T-helper 2 cell treated with Interferon-gamma antibody and Interleukin-4, amounts not matched to agents 5 μg/mL and 100 μg/mL, for 36 hours (primary cell): ENCODE data around the gene RTN4RL1.

Source experiments
- DNase-seq: peaks from one replicate; pipeline ENCODE4 v3.0.0; 2021; ENCODE audit warnings: low spot score
- H3K27ac Mint-ChIP-seq: one replicate; pipeline ENCODE4 v1.8.0; 2021; ENCODE audit warnings: mild to moderate bottlenecking, mixed read lengths
- H3K27me3 Mint-ChIP-seq: one replicate; pipeline ENCODE4 v1.8.0; 2021; ENCODE audit warnings: low read depth, mixed read lengths
- H3K36me3 Mint-ChIP-seq: one replicate; pipeline ENCODE4 v1.8.0; 2021; ENCODE audit warnings: low read depth, mixed read lengths
- H3K4me1 Mint-ChIP-seq: one replicate; pipeline ENCODE4 v1.8.0; 2021; ENCODE audit warnings: low read depth, mixed read lengths
- H3K4me3 Mint-ChIP-seq: one replicate; pipeline ENCODE4 v1.8.0; 2022; ENCODE audit warnings: mild to moderate bottlenecking, moderate library complexity, mixed read lengths
- H3K9me3 Mint-ChIP-seq: one replicate; pipeline ENCODE4 v1.8.0; 2021; ENCODE audit warnings: mixed read lengths

Gene RTN4RL1

DNA sequence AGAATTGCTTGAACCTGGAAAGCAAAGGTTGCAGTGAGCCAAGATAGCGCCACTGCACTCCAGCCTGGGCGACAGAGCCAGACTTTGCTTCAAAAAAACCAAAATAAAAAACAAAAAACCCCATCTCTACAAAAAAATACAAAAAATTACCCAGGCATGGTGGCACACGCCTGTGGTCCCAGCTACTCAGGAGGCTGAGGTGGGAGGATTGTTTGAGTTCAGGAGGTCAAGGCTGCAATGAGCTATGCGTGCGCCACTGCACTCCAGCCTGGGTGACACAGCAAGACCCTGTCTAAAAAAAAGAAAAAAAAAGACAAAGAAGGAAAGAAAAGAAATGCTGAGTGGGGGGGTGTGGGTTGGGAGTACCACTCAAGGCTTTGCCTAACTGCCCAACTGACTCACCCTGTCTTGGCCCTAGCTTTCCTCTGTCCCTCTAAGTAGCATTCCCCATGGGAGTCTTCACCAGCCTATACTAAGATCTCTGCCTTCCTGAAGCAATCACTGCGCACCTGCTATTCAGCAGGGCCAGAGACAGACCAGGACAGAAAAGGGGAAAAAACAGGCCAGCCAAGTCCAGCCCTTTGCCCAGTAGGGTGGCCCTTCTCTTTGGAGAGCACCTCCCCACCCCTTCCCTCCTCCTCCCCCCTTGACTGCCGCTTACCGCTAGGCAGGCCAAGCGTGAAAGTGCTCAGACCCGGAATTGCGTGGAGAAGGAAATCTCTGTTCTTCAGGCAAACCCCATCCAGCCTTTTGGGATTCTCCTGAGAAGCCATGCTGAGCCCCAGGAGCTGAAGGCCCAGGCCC lies 45.8 kb downstream of the RTN4RL1 start:
- peaks cover 23% of the 10 kb centered on the region for H3K27me3 Mint-ChIP-seq
- H3K9me3 Mint-ChIP-seq, result no peaks in the 10 kb centered on the region
- no peak overlapping the region for H3K4me3 Mint-ChIP-seq
- no peaks in the 10 kb centered on the region for H3K36me3 Mint-ChIP-seq
- no peak overlapping the region for H3K27ac Mint-ChIP-seq
- DNase-seq, result no peak
- H3K4me1 Mint-ChIP-seq, result peaks cover 10% of the 10 kb centered on the region

DNA sequence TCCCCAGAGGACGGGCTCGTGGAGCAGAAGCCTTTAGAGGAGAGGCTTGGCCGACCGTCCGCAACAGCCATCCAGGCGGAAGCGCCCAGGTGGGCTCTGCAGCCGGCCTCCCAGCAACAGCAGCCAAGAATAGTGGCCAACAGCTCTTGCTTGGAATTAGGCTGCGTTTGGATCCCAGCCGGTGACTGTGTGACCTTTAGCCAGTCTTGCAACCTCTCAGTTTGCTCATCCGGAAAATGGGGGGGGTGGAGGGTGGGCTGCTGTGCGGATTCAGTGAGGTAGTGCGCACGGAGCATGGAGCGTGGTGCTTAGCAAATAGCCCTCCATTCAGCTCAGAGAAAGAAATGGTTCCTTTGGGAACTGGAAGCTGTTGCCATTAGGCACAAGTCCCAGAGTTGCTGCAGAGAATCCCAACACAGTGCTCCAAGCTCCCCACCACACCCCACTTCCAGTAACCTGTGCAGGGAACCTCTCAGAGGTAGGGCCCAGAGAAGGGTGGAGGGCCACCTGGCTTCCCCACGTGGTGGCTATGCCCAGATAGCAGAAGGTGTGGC lies 46.7 kb downstream of the RTN4RL1 start:
- Mint-ChIP-seq H3K27ac (no peak overlapping the region), H3K36me3 (no peaks in the 10 kb centered on the region), H3K4me3 (no peak overlapping the region), H3K9me3 (no peaks in the 10 kb centered on the region), H3K4me1 (peaks cover 10% of the 10 kb centered on the region), H3K27me3 (peaks cover 25% of the 10 kb centered on the region)
- DNase-seq, result no peak

- DNase-seq, result no peak
- Mint-ChIP-seq H3K36me3 (no peaks in the 10 kb centered on the region), H3K27me3 (peaks cover 25% of the 10 kb centered on the region), H3K4me3 (no peak overlapping the region), H3K27ac (no peak overlapping the region), H3K9me3 (no peaks in the 10 kb centered on the region), H3K4me1 (peaks cover 10% of the 10 kb centered on the region)
Measured at GRCh38 chr17:1977583-1978395, 47.3 kb downstream of the RTN4RL1 start.

GRCh38 chr17:1976683-1977064 lies 48.5 kb downstream of the RTN4RL1 start:
- H3K4me3 Mint-ChIP-seq, result no peak overlapping the region
- no peak for DNase-seq
- H3K27ac Mint-ChIP-seq, result no peak overlapping the region
- peaks cover 25% of the 10 kb centered on the region for H3K27me3 Mint-ChIP-seq
- H3K36me3 Mint-ChIP-seq, result no peaks in the 10 kb centered on the region
- H3K9me3 Mint-ChIP-seq, result no peaks in the 10 kb centered on the region
- peaks cover 16% of the 10 kb centered on the region for H3K4me1 Mint-ChIP-seq

DNA sequence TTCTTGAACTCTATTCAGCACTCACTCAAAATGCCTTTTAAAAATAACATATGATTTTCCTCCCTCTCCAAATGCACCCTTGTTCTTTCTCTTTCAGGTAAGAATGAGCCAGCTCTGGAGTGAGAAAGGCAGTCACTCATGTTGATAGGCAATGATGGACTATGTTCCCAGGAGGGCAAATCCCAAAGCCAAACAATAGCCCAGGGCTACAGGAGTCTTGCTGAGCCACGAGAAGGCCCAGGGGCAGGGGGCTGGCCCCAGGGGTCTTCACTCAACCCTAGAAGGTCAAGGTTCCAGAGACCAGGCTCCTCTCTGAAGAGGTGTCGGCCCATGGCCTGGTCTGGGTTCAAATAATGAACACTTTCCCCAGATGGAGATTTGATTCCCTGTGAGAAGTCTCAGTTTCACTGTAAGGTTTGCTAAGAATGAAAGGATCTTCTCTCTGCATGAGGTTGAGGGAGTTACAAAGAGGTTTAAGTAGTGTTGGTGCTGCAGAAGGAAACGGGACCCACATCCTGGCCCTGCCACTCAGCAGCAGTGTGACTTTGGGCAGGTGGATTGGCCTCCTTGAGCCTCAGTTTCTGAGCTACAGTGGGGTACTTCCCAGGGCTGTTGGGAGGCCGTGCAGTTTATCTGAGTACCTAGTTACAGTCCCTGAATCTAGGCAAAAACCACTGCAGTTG lies 49.0 kb downstream of the RTN4RL1 start:
- no peak overlapping the region for H3K27ac Mint-ChIP-seq
- peaks cover 25% of the 10 kb centered on the region for H3K27me3 Mint-ChIP-seq
- peaks cover 16% of the 10 kb centered on the region for H3K4me1 Mint-ChIP-seq
- H3K4me3 Mint-ChIP-seq, result no peak overlapping the region
- DNase-seq, result no peak
- no peaks in the 10 kb centered on the region for H3K36me3 Mint-ChIP-seq
- H3K9me3 Mint-ChIP-seq, result peaks cover 2% of the 10 kb centered on the region

DNA sequence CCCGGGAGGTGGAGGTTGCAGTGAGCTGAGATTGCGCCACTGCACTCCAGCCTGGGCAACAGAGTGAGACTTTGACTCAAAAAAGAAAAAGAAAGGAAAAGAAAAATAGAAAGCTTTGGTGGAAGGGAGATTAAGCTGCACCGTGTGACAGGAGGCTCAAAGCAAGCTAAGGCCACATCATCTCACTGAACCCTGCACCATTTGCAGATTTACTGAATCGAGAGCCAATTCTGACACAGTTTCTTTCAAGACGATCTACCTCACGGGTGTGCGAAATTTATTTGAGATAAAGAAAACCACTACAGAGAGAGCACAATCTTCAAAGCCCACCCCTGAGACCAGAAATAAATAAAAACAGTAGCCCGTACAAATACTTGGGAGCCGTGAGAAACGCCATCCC lies 49.6 kb downstream of the RTN4RL1 start:
- no peak overlapping the region for H3K27ac Mint-ChIP-seq
- peaks cover 25% of the 10 kb centered on the region for H3K27me3 Mint-ChIP-seq
- H3K4me3 Mint-ChIP-seq, result no peak overlapping the region
- H3K4me1 Mint-ChIP-seq, result peaks cover 16% of the 10 kb centered on the region
- H3K36me3 Mint-ChIP-seq, result no peaks in the 10 kb centered on the region
- H3K9me3 Mint-ChIP-seq, result peaks cover 7% of the 10 kb centered on the region
- DNase-seq, result no peak

GRCh38 chr17:1972487-1973160 lies 52.5 kb downstream of the RTN4RL1 start:
- Mint-ChIP-seq H3K27ac (no peak overlapping the region), H3K9me3 (peaks cover 7% of the 10 kb centered on the region), H3K4me1 (peaks cover 16% of the 10 kb centered on the region), H3K36me3 (no peaks in the 10 kb centered on the region), H3K27me3 (peaks cover 20% of the 10 kb centered on the region), H3K4me3 (no peak overlapping the region)
- no peak for DNase-seq

DNA sequence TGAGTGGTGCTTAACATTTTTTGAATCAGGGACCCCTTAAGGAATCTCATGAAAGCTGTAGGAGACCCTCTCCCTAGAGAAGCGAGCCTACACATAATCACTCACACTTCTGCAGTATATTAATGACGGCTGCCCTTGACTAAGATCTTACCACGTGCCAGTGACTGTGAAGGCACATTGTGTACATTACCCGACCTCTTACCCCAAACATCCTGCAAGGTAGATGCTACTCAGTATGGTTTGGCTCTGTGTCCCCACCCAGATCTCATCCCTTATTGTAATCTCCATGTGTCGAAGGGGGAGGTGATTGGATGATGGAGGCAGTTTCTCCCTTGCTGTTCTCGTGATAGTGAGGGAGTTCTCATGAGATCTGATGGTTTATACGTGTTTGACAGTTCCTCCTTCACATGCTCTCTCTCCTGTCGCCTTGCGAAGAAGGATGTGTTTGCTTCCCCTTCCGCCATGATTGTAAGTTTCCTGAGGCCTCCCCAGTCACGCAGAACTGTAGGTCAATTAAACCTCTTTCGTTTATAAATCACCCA lies 54.2 kb downstream of the RTN4RL1 start:
- no peak overlapping the region for H3K27ac Mint-ChIP-seq
- no peak overlapping the region for H3K4me3 Mint-ChIP-seq
- peaks cover 14% of the 10 kb centered on the region for H3K4me1 Mint-ChIP-seq
- no peaks in the 10 kb centered on the region for H3K36me3 Mint-ChIP-seq
- DNase-seq, result no peak
- peaks cover 12% of the 10 kb centered on the region for H3K27me3 Mint-ChIP-seq
- peaks cover 7% of the 10 kb centered on the region for H3K9me3 Mint-ChIP-seq

DNA sequence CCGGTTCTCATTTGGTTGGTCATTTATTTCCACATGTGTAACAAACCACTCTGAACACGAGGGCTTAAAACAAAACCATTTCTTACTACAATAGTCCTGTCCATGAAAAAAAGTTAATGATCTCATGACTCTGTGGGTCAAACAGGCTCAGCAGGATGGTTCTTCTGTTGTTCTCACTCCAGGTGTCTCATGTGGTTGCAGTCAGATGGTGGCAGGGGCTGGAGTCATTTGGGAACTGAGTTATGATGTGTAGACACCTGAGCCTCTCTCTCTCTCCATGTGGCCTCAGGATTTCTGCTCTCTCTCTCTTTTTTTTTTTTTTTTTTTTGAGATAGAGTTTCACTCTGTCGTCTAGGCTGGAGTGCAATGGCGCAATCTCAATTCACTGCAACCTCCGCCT lies 55.4 kb downstream of the RTN4RL1 start:
- peaks cover 9% of the 10 kb centered on the region for H3K4me1 Mint-ChIP-seq
- H3K4me3 Mint-ChIP-seq, result no peak overlapping the region
- H3K36me3 Mint-ChIP-seq, result no peaks in the 10 kb centered on the region
- H3K27me3 Mint-ChIP-seq, result peaks cover 6% of the 10 kb centered on the region
- peaks cover 7% of the 10 kb centered on the region for H3K9me3 Mint-ChIP-seq
- DNase-seq, result no peak
- no peak overlapping the region for H3K27ac Mint-ChIP-seq

GRCh38 chr17:1967213-1967612 lies 57.9 kb downstream of the RTN4RL1 start:
- Mint-ChIP-seq H3K27me3 (peaks cover 7% of the 10 kb centered on the region), H3K4me1 (peaks cover 4% of the 10 kb centered on the region), H3K36me3 (no peaks in the 10 kb centered on the region), H3K27ac (no peak overlapping the region), H3K4me3 (no peak overlapping the region), H3K9me3 (peaks cover 7% of the 10 kb centered on the region)
- DNase-seq, result no peak

- peaks cover 7% of the 10 kb centered on the region for H3K9me3 Mint-ChIP-seq
- H3K36me3 Mint-ChIP-seq, result no peaks in the 10 kb centered on the region
- peaks cover 4% of the 10 kb centered on the region for H3K4me1 Mint-ChIP-seq
- no peak overlapping the region for H3K27ac Mint-ChIP-seq
- no peak overlapping the region for H3K4me3 Mint-ChIP-seq
- DNase-seq, result no peak
- peaks cover 7% of the 10 kb centered on the region for H3K27me3 Mint-ChIP-seq
Measured at GRCh38 chr17:1966274-1967086, 58.7 kb downstream of the RTN4RL1 start.

DNA sequence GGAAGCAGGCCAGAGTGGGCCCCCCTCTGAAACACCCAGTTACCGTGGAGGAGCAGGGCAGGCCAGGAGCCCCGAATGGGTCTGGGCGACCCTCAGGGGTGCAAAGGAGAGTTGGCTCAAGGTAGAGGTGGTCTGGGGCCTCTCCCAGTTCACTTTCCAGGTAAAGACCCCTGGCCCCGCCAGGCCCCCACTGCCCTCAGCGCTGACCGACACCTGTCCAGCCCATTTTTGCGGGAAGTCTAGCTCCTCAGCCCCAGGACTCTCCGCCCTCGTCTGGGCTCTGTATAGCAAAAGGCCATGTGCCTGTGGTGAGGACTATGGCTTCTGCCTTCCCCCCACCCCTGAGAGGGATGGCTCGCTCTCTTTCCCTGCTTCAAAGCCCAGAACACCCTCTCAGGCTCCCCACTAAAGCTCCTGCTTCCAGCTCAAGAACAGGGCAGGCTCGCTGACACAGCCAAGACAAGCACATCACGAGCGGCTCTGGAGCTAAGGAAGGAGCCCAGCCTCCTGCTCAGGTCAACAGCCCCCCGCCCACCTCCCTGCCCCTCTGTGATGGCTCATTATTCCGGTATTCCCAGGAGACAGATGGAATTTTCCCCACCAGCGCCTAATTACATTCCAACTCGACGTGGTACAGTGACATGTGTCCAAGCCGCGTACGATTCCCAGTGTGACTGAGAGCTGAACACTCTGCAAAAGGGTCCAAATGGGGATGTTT lies 59.4 kb downstream of the RTN4RL1 start:
- Mint-ChIP-seq H3K4me3 (no peak overlapping the region), H3K27me3 (peaks cover 7% of the 10 kb centered on the region), H3K4me1 (peaks cover 4% of the 10 kb centered on the region), H3K36me3 (no peaks in the 10 kb centered on the region), H3K9me3 (peaks cover under 1% of the 10 kb centered on the region), H3K27ac (no peak overlapping the region)
- no peak for DNase-seq
